Spleen (tissue), 11 donors: Measurements from ENCODE around the gene MDFI. TPM values are rescaled to one million over a fixed set of nuclear protein-coding genes. Genes with fewer than 3 reads are reported as not detected.

ENCODE experiments used
- DNase-seq: peaks from one replicate; pipeline ENCODE4 v3.0.0-alpha.2; 2020
- H3K27ac ChIP-seq, 8 donors: fragments of 200-600 bp; sonication (generic) in 7 of 8; 1 replicate in 4 of 8; 2 replicates in 4 of 8; pipeline versions ENCODE4 v1.5.0 to v1.8.0; 2016 to 2021; ENCODE audit warnings: inconsistent platforms in 4 of 8, mild to moderate bottlenecking in 4 of 8, moderate library complexity in 1 of 8
- H3K27me3 ChIP-seq, 7 donors: fragments of 200-600 bp; sonication (generic) in 6 of 7; replicated peaks in 1 of 7; 1 replicate in 4 of 7; 2 replicates in 3 of 7; pipeline versions ENCODE4 v1.5.0 to v1.8.0; 2016 to 2021; ENCODE audit warnings: inconsistent platforms in 3 of 7, mild to moderate bottlenecking in 1 of 7
- H3K36me3 ChIP-seq, 6 donors: fragments of 200-600 bp; sonication (generic) in 5 of 6; 1 replicate in 4 of 6; 2 replicates in 2 of 6; pipeline versions ENCODE4 v1.5.0 to v1.8.0; 2016 to 2021; ENCODE audit warnings: inconsistent platforms in 2 of 6
- H3K4me1 ChIP-seq, 6 donors: fragments of 200-600 bp; sonication (generic) in 5 of 6; 1 replicate in 3 of 6; 2 replicates in 3 of 6; pipeline versions ENCODE4 v1.5.0 to v1.8.0; 2016 to 2021; ENCODE audit warnings: inconsistent platforms in 3 of 6
- H3K4me3 ChIP-seq, 8 donors: fragments of 200-600 bp; sonication (generic) in 7 of 8; 1 replicate in 4 of 8; 2 replicates in 4 of 8; pipeline versions ENCODE4 v1.5.0 to v1.8.0; 2016 to 2021; ENCODE audit warnings: inconsistent platforms in 4 of 8, mild to moderate bottlenecking in 4 of 8, moderate library complexity in 2 of 8
- H3K9me3 ChIP-seq, 8 donors: fragments of 200-600 bp; sonication (generic) in 7 of 8; 1 replicate in 4 of 8; 2 replicates in 4 of 8; pipeline versions ENCODE4 v1.5.0 to v1.8.0; 2016 to 2021; ENCODE audit warnings: inconsistent platforms in 4 of 8
- POLR2A ChIP-seq, 3 donors: fragments of 450-650 bp; IDR thresholded peaks; one replicate each; pipeline ENCODE4 v1.5.1; 2017; ENCODE audit warnings: antibody characterized with exemption in 3 of 3, mild to moderate bottlenecking in 1 of 3
- POLR2AphosphoS5 ChIP-seq, 3 donors: sonication (generic); formaldehyde crosslinking; IDR thresholded peaks; one replicate each; pipeline ENCODE4 v1.5.1; 2017; ENCODE audit warnings: antibody characterized with exemption in 3 of 3
- WGBS, 5 donors: extraction: QIAGEN DNeasy Blood & Tissue Kit in 3 of 5; methylation state at CpG; one replicate each; pipeline versions ENCODE4 v1.1.5 to v1.1.7; 2013 to 2018; 5-methylcytosine and 5-hydroxymethylcytosine counted together
- intact Hi-C: fragments of 100-400 bp; cut with DNase I; formaldehyde crosslinking; loops from one replicate; pipeline ENCODE4 v1.15.0; 2023; ENCODE audit warnings: low total_unique reads
- polyA plus RNA-seq, 3 donors: library from polyadenylated mRNA; stranded (reverse); fragments of 200-250 nt; gene quantifications; one replicate each; pipeline ENCODE4 v1.2.1, GENCODE V29; 2013
- total RNA-seq, 7 donors: library from RNA; depleted of rRNA in 3 of 7; stranded (reverse); fragments of >200 nt in 3 of 7; fragmentation: NEBNext Ultra II Directional in 4 of 7; extraction: Animal tissue kit (Norgen Biotek cat#: 25700) in 4 of 7; gene quantifications; one replicate each; pipeline versions ENCODE4 v1.1.0 to v1.2.1, GENCODE V29; 2016 to 2021
- TF ChIP-seq, protein P1 (sequence below), 11 experiments: fragments of 200-600 bp in 7 of 11; fragments of 450-650 bp in 4 of 11; sonication (generic) in 4 of 11; IDR thresholded peaks in 8 of 11; conservative IDR thresholded peaks in 3 of 11; 1 replicate in 7 of 11; 2 replicates in 4 of 11; pipeline versions ENCODE4 v1.4.0 to v1.8.0; 2016 to 2021; ENCODE audit warnings: antibody characterized with exemption in 11 of 11, inconsistent platforms in 4 of 11, mild to moderate bottlenecking in 1 of 11
- donor health status: healthy with polysubstance abuse.
- donor health status: DM: no; HTN: no; CAD: no; lungs with moderate emphysema.
- donor health status: DM: no; HTN: no; CAD: no.
- donor health status: Bipolar disorder and iron deficiency.
- donor health status: healthy.
- donor health status: DM: no; HTN: no; CAD: no.
- donor health status: DM: yes; HTN: yes; CAD: no.

Gene MDFI
- total and polyA plus RNA-seq, 10 donors: 0.28 to 0.82 (median 0.47) TPM; not detected in 5

DNA sequence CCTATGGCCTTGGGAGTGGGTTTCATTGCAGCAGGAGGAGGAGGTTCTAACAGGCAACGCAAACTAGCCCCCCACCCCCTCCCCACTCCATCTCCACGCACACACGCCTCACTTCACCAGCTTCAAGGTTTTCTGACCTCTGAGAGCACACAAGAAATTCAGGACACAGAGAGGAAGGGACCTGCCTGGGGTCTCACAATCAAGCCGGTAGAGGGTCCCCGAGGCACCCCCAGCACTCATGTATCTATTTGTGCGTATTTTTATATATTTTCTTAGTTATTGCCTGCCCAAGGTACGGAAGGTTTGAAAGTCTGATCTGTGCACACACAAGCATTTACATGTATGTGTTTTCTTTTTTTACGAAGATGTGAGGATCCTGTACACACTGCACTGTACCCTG lies 16.9 kb downstream of the MDFI start:
- H3K27ac ChIP-seq: no peak overlapping the region
- no peaks in the 10 kb centered on the region for H3K9me3 ChIP-seq
- no peaks in the 10 kb centered on the region for H3K4me1 ChIP-seq
- no peaks in the 10 kb centered on the region for H3K36me3 ChIP-seq
- no peak for TF ChIP-seq POLR2A (IDR thresholded peaks at IDR 0.05)
- TF ChIP-seq POLR2AphosphoS5 (IDR thresholded peaks at IDR 0.05): no peak
- TF ChIP-seq, protein P1, sequence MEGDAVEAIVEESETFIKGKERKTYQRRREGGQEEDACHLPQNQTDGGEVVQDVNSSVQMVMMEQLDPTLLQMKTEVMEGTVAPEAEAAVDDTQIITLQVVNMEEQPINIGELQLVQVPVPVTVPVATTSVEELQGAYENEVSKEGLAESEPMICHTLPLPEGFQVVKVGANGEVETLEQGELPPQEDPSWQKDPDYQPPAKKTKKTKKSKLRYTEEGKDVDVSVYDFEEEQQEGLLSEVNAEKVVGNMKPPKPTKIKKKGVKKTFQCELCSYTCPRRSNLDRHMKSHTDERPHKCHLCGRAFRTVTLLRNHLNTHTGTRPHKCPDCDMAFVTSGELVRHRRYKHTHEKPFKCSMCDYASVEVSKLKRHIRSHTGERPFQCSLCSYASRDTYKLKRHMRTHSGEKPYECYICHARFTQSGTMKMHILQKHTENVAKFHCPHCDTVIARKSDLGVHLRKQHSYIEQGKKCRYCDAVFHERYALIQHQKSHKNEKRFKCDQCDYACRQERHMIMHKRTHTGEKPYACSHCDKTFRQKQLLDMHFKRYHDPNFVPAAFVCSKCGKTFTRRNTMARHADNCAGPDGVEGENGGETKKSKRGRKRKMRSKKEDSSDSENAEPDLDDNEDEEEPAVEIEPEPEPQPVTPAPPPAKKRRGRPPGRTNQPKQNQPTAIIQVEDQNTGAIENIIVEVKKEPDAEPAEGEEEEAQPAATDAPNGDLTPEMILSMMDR (IDR thresholded peaks at IDR 0.05 in 8 of 11, conservative IDR thresholded peaks at IDR 0.05 in 3 of 11): no peak
- DNase-seq: peak; percentile 19
- intact Hi-C loops: no loop called here
- H3K27me3 ChIP-seq: peaks cover 0 to 53% (median 4%) of the 10 kb centered on the region in 7 donors
- WGBS, 5 donors: 83 to 94% (median 91%) methylated on average over 8 of the region's 8 CpGs
- H3K4me3 ChIP-seq: no peak overlapping the region

DNA sequence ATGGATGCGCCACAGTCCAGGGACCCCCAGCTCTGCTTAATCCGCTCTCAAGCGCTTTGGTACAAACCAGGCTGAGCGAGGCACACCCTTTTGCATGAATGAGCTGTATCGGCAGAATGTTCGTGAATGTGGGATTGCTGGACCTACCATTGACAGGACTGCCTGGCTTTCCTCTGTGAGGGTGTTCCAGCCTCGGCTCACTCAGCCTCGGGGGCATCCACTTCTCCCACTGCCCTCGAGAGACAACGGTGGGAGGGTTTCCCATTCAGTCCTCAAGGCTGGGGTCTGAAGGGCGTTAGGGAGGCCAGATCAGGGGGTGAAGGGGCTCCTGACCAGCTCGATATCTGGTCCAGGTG lies 17.4 kb downstream of the MDFI start:
- Histone ChIP-seq H3K4me3 (no peak overlapping the region), H3K27me3 (peaks cover 0 to 57% (median 4%) of the 10 kb centered on the region in 7 donors), H3K9me3 (no peaks in the 10 kb centered on the region), H3K27ac (no peak overlapping the region), H3K36me3 (no peaks in the 10 kb centered on the region), H3K4me1 (no peaks in the 10 kb centered on the region)
- WGBS, 5 donors: 43 to 64% (median 51%) methylated on average over 9 to 12 of the region's 12 CpGs
- DNase-seq: peak; percentile 46
- intact Hi-C loops: no loop called here
- TF ChIP-seq, protein P1 (IDR thresholded peaks at IDR 0.05 in 8 of 11, conservative IDR thresholded peaks at IDR 0.05 in 3 of 11): no peak
- TF ChIP-seq POLR2A (IDR thresholded peaks at IDR 0.05): no peak
- TF ChIP-seq POLR2AphosphoS5 (IDR thresholded peaks at IDR 0.05): no peak

DNA sequence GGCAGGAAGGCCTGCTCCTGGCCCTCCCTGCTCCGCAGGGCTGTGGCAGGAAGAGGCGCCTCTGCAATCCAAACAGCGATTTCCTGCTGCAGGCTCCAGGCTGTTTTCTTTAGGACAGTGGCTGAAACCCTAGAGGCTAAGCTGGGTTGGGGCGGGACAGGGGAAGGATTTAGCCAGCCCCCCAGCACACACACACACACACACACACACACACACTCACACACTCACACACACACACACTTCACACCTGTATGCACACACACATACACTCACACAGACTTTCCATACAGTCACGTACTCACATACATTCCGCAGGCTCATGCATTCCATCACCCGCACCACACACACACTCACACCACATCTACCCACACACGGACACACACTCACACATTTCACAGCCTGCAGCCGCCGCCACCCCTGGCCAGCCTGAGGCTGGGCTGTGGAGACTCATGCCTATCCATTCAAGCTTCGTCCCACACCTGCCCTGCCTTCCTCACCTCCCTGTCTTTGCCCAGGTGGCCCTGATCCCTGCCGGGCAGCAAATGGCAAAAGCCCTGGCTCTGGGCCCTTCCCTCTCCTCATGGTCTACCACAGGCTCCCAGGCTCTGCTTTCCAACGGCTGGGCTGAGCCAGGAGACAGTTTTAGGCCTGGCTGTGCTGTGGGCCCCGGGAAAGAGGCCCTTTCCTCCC lies 17.9 kb downstream of the MDFI start:
- intact Hi-C loops: no loop called here
- no peaks in the 10 kb centered on the region for H3K36me3 ChIP-seq
- H3K4me3 ChIP-seq: no peak overlapping the region
- 44 to 60% (median 47%) methylated on average over 10 to 14 of the region's 14 CpGs for WGBS, 5 donors
- no peak overlapping the region for H3K27ac ChIP-seq
- no peak for TF ChIP-seq POLR2AphosphoS5 (IDR thresholded peaks at IDR 0.05)
- TF ChIP-seq, protein P1 (IDR thresholded peaks at IDR 0.05 in 8 of 11, conservative IDR thresholded peaks at IDR 0.05 in 3 of 11): no peak
- no peak for TF ChIP-seq POLR2A (IDR thresholded peaks at IDR 0.05)
- no peaks in the 10 kb centered on the region for H3K4me1 ChIP-seq
- no peaks in the 10 kb centered on the region for H3K9me3 ChIP-seq
- DNase-seq: peak; percentile 43
- H3K27me3 ChIP-seq: peaks cover 0 to 62% (median 4%) of the 10 kb centered on the region in 7 donors

DNA sequence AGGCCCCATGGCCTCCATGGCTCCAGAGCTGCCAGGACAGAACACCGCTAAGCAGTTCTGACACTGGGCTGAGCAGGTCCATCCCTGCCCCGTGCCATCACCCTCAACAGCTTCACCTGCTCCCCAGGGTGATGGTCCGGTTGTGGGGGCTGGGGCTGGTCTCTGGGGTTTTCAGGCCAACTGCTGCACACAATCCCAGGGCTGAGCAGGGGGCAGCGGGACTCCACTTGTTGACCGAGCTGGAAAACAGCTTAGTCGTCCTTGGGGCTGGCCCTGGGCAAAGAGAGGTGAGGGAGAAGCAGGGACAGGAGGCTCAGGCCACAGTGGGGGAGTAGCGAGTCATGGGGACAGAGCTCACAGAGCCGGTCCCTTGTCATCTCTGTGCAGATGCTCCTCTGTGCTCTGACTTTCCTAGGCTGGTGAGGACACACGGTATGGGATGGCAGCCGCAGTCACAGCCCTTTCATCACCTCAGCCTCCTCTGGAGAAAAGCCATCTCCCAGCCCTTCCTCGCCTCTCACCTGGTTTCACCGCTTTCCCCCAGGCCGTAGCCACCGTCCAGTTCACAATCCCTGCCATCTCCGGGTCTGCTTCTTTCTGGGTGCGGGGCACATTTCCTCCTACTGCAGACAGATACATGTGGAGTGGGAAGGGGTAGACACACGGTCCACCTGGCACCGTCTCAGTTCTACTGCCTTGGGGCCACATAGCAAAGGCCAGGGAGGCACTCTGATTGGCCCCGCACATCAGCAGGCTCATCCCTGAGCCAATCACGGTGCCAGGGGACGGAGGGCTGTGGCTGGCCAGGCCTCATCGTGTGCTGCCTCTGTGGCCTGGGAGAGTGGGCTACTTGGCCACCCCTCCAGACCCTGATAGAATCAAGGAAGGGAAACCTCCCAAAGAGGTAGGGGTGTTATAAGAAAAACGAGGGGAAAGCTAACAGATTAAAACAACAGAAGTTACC lies 19.1 kb downstream of the MDFI start:
- Histone ChIP-seq H3K9me3 (no peaks in the 10 kb centered on the region), H3K4me1 (no peaks in the 10 kb centered on the region), H3K4me3 (no peak overlapping the region), H3K36me3 (no peaks in the 10 kb centered on the region), H3K27me3 (peaks cover 0 to 69% (median 4%) of the 10 kb centered on the region in 7 donors), H3K27ac (no peak overlapping the region)
- TF ChIP-seq POLR2A (IDR thresholded peaks at IDR 0.05) (no peak), POLR2AphosphoS5 (IDR thresholded peaks at IDR 0.05) (no peak)
- TF ChIP-seq, protein P1 (IDR thresholded peaks at IDR 0.05 in 8 of 11, conservative IDR thresholded peaks at IDR 0.05 in 3 of 11): no peak
- WGBS, 5 donors: 82 to 91% (median 87%) methylated on average over 23 of the region's 23 CpGs
- intact Hi-C loops: no loop called here
- peak; percentile 50 for DNase-seq
